ENCODE results near the gene GATB.

Gene GATB

DNA sequence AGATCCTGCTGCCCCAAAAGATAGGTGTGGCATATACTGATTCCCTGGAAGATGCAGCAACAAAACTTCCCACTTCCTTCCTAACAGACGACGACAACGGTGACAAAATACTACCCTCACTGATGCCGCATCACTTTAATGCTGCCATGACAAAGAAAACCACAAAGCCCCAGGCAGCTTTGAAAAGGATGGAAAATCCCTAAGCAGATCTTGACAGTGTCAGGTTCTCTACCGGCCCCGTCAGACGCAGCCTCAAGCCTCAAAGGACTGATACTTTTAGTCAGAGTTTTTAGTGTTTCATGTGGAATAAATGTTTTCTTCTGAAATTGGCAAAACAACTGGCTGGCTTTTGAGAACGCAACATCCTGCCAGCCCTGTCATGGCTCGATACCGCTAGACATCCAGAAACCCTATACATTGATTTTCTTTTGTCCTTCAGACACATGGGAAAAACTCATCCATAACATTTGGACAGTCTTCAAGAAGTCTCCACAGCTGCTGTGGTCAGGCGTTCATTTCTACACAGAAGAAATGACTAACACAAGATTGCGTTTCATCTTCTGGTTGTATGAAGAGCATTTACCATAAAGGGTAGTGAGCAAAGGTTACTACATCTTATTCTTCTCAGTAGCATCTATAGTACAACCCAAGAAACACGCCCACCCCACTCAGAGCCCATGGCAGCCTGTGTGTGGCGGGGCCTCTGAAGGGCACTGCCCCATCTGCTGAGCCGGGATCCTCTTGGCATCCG is 60.1 kb downstream of the GATB start:
- no peak for DNase-seq (ENCODE audit: low read depth in 2 of 2)

DNA sequence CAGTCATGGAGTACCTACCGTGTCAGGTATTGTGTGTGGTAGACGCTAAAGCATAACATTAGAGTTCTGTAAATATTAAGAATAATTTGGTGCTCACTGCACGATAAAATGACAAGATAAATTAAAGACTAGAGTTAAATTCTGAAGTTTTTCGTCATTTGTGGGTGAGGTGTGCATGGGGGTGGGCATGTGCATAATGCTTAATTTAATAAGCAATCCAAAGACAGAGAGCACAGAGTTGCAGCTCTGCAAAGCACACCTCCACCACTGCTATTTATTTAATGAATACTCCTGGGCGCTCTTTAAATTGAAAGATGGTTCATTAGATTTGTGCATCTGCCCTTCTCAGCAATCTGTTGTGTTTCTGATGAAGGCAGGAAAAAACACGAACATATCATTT is 62.6 kb downstream of the GATB start:
- DNase-seq (ENCODE audit: low read depth in 2 of 2) = no peak

DNA sequence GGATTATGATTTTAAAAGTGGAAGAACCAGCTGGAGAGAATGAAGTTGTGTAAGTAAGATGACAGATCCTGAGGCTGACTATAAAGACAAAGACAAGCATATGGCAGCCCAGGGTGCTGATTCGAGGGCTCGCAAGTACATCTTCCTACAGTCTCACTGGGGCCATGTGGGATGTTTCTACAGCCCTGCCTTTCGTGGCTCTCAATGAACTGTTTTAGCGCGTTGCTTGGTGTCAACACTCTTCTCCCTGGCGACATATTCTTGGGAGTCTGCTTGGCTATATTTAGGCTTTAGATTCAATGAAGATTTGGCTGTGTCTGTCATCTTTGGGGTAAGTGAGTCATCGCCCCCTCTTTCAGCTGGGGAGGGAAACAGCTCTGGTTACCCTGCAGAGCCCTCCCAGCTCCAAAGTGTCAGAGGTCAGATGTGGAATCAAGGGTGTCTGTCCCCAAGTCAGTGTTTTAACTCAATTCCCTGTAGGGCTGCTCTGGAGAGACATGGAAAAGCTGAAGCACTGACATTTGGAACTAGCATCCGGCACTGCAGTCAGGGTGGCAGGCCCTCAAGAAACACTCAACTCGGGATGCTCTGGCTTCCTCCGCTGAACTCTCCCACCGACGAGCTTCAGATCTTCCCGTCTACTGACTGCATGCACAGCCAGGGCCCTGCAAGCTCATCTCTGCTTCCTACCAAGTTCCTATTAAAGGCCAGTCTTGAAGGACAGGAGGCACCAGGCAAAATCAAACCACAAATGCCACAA is 65.7 kb downstream of the GATB start:
- DNase-seq (ENCODE audit: low read depth in 2 of 2) = no peak

DNA sequence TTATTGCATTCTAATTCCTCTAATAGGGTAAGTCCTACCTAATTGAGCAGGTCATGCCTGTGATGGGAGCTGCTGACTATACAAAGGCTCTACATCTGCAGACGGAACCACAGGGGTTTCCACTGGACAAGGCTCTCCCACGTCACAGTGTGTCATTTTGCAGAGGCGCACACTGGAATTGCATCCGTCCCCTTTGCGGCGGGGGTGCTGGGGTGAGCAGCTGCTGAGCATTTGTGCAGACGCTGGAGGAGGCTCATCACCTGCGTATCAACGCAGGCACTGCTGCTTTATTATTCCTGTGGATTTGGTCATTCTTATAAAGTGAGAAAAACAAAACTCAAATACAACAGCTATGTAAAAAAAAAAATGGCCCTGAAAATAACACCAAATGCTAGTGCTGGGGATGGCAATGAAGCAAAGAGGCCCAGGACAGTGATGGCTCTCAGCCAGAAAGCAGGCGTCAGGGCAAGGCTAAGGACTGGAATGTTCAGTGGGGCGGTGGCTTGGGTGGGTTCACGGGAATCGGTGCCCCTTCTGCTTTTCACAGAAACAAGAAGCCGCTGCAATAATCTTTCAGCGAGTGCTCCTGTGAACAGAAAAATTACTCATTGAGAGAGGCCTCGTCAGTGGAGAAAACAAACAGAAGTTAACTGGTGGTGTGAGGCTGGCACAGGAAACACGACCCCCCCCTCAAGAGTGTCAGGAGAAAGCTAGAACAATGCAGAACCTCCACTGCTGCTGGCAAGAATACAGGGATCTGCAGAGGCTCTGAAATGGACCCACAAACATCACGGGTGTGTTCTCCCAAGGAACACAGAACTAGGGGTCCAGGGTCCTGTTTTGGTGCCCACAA is 67.8 kb downstream of the GATB start:
- no peak for DNase-seq (ENCODE audit: low read depth in 2 of 2)

DNA sequence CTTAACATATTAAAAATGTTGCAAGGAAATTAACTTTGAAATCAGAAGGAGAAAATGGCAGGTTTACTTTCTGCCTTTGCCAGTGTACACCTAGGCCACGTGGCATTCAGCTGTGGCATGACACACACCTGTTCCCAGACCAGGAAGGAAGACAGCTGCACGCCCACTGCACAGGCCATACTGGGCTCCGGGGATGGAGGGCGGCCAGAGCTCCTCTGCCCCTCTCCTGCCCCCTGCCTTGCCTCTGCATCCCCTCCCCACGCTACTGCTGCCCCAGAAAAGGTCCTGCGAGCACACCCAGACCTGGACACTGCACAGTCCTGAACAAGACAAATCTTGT is 68.4 kb downstream of the GATB start:
- DNase-seq (ENCODE audit: low read depth in 2 of 2) = no peak

DNA sequence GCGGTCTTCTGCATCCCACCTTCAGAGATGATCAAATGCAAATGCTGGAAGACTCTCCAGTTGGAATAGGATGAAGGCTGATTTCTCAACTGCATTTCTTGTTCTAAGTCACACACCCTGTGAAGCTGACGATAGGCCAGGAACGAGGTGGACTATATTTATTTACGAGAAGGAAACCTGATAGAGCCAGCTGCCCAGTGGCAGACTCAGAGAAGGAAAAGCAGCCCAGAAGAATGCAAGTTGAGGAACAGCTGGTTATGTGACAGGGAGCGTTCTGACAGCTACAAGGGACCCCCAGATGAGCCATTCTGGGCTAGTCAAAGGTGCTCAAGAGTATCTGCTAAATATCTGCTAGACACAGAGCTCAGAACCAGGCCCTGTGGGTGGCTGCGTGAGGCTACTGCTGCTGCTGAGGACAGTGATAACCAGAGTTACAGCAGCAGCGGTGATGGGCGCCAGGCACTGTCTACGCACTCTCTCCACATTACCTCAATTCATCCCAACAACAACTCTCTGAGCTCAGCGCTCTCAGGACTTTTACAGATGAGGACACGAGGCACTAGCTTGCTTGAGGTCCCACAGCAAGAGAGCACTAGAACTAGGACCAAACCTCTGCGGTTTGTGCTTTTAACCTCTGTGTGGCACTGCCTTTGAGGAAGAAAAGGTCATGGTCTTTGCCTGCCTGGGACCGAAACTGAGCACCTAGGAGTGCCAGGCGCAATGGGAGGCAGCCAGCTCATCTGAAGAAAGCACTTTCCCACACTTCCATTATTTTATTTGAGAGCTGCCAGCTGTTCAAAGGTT is 69.0 kb downstream of the GATB start:
- DNase-seq (ENCODE audit: low read depth in 2 of 2) = no peak

DNA sequence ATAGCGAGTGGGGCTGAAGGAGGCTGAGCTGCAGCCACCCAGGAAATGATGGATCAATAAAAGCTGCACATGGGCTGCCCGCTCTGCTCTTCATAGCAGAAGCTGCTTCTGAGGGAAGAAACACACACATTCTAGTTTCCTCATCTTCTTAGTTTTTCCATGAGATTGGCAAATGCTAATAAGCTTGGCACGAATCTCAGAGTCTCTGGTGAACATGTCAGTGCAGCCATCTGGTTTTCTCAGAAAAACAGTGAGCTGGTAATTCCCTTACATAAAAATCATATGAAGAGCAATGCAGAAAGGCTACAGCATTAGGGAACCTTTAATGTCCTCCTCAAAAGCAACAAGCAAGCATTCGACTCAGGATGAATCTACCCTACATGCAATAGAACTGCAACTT is 69.9 kb downstream of the GATB start:
- no peak for DNase-seq (ENCODE audit: low read depth in 2 of 2)

DNA sequence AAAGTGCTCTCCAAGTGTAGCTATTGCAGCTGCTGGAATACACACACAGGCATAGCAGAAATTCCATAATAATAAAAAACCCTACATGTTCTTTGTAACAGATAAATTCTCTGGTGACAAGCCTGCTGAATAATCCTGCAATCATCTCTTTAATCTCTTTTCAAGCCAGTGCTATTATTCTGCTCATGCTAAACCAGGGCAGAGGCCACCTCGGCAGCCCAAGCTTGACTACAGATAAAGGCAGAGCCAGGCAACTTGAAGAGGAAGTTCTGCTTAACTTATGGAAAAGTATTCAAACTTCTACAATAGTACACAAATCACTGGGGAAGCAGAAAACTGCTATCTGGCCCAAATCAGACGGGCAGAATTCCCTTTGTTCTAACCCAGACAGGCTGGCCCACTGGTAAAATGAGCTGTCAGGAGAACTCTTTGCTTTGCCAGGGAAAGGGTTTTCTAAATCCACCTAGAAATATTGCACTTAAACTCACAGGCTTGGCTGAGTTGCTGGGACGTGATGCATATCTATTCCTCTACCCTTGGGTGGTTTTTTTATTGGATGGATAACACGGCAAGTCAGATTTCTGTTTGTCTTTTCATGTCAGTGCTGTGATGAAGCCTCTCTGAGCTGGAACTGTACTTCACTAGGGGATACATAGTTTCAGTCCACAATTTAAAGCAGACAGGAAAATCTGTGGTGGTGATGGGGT is 70.5 kb downstream of the GATB start:
- peak; percentile 66 to 67 for DNase-seq (ENCODE audit: low read depth in 2 of 2)

DNA sequence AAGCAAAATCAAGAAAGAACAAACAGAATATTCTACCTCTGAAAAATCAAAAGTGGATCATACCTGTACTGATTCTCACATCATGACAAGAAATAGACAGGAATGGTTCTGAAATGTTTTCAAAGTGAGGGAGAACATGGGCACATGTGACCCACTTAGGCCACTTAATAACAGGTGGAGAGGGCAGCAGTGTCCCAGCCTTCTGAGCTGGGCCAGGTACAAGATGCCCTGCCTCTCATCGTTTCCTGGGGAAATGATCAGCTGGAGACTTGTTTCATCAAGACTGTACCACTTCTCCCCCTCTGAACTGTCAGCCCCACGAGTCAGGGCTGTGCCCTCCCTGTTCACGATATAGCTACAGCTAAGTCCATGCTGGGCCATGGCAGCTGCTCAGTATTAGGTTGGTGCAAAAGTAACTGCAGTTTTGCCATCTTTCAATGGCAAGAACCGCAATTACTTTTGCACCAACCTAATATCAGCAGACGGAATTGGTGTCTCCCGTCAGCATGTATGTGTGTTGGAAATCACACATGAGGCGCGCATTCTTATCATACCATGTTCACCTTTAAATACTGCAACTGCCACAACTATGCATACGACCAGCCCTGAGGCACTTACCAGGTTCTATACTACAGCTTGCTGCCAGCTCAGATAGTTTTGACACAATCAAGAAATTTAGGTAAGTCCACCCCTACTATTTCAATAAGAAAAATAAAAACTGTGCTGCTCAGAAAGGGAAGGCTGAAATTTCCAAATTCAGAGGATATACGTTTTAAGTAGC is 71.4 kb downstream of the GATB start:
- no peak for DNase-seq (ENCODE audit: low read depth in 2 of 2)

DNA sequence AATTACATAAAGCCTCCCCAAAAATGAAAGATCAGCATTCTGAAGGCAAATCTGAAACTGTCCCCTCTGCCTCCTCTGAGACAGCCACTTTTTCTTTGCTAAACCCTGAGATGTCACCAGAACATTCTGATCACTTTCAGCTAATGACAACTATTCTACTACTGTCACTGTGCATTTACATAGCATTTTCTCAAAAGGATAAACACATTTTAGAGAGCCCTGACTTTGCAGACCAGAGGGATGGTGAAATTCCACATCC is 72.1 kb downstream of the GATB start:
- no peak for DNase-seq (ENCODE audit: low read depth in 2 of 2)

DNA sequence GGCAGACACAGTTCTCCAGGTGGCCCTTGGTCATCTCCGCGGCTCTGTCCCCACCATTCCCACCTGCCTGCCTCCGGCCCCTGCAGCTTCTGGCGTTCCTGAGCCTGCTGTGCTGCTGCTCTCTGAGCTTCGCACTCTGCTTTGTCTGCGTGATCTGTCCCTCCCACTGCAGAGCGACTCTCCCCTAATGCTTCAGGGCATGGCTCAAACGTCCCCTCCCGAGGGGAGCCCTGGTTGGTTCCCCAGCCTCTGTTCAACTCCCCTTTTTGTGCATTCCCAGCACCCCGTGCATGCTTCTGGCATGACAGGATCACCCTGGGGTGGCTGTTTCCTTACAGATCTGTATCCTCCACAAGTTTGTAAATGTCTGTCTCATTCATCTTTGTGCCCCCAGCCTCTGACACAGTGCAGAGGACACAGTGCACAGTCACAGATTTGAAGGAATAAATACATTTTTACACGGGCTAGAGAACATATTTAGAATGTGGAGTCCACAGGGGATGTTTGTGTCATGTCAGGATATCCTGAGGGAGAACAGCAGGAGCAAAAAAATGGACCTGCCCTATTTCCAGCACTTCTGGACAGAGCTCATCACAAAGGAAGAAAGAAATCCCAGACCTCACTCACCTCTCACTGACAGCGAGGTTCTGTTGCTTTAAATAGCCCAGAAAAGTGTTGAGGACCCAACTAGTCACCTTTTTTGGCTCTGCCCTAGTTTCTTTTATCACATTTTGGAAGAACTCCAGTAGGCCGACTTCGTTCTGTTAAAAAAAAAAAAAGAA is 72.6 kb downstream of the GATB start:
- DNase-seq (ENCODE audit: low read depth in 2 of 2) = no peak

DNA sequence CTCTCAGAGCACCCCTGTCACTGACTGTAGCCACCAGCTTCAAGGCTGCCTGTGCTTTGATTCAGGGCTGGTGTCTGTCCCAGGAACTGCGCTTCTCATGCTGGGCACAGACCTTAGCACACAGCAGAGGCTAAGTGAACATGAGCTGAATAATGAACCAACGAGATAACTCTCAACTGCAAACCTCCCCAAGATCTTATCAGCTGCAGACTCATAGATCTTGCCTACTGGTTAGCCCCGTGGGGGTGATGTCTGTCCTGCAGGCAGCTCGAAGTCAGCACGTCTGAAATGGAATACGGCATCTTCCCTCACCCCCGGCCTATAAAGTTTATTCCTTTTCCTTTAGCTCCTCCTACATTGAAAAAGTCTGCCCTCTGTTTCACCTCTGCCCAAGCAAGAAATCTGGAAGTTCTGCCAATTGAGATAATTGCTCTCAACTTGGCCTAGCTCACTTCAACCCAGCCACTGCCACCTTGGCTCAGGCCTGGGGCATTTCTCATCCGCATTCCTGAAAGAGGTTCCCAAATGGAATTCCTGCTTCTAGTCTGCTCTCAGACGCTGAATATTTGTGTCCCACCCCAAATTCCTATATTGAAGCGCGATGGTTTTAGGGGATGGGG is 73.7 kb downstream of the GATB start:
- no peak for DNase-seq (ENCODE audit: low read depth in 2 of 2)

DNA sequence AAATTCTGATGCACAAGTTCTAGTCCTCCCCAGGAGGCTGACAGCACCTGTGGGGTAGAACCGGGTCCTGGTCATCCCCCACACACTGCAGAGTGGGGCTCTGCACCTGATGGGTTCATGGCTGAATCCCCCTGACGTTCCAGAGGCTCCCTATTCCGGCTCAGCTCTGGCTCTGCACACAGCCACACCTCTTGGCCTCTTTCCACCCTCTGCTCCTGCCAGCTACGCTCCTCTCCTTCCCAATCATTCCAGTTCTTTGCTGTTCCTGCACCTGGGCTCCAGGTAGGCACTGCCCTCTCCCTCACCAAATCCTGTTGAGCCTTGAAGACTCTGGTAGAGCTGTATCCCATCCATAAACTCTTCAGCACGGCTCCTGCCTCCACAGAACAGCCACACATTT is 75.5 kb downstream of the GATB start:
- no peak for DNase-seq (ENCODE audit: low read depth in 2 of 2)

DNA sequence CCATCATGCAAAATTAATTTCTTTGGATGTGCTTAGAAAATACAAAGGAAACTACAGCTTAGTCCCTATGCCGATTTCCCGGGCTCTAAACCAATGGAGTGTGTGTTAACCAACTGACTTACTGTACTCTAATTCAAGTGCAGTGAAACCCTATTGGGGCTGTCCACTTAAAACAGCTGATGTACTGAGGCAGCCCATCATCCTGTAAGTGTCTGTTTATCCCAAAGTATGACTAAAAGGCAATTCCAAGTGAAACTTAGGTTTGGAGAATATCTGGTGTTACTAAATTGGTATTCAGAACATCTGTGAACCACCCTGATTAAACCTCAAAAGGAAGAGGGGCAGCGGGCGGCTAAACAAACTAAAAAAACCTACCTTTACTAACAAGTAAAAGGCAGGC is 79.7 kb downstream of the GATB start:
- no peak for DNase-seq (ENCODE audit: low read depth in 2 of 2)

DNA sequence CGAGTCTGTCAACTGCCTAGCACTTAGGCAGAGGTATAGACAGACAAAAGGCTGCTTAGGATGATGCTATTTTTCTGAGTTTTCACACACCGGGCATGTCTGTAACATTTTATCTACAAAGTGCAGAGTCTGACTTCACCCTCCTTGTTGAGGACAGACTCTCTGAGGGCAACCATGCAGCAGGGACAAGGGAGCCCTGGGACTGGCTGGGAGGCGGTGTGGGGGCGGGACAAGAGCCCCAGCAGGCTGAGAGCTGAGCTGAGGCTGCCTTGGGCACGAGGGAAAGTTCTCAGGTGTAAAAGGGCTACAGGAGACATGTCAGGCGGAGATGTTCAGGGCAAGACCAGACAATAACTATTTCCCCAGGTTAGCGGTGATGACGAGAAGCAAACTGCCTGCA is 81.6 kb downstream of the GATB start:
- no peak for DNase-seq (ENCODE audit: low read depth in 2 of 2)

DNA sequence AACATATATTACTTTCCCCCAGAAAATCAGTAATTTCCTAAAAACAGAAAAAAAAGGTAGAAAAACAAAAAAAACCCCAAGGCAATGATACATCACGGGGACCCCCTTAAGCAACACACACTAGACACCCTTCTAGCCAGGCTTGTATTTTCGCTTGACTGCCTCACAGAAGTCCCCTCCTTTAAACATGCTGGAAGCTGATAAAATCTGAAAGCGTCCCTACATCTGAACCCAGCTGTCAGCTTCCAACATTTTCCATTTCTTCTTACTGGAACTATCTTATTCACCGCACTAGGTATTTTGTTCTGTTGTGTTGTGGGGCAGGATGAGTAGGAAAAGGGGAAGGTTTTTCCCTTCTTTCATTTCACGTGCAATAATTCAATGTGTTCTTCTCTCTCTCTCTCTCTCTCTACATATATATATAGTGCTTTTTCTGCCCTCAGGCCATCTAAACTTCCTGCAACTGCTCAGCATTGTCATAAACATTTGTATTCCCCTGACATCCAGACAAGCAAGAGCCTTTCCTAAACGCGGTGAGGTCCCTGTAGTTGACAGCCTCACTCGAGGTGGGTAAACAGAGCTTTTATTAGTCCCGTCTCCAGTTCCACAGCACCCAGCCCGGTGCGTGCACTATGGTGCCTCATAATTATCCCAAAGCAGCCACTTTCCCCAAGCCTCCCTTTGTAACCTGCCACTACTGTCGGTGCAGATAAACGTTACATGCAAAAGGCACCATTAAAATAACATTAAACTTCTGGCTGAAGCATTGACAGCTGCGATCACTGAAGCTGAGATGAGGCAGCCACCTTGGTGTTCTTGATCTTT is 82.5 kb downstream of the GATB start:
- DNase-seq (ENCODE audit: low read depth in 2 of 2) = no peak

DNA sequence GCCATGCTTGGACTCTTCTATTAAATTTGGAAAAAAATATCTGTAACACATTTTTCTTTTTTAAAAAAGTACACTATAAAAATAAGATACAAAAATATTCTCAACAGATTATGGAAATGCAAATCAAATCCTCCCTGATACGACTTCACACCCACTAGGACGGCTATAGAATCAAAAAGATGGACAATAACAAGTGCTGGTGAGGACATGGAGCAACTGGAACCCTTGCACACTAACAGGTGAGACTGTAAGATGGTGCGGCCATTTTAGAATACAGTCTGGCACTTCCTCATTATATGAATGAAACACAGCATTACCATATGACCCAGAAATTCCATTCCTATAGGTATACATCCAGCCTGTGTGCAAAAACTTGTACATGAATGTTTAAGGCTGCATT is 83.6 kb downstream of the GATB start:
- DNase-seq (ENCODE audit: low read depth in 2 of 2) = no peak

DNA sequence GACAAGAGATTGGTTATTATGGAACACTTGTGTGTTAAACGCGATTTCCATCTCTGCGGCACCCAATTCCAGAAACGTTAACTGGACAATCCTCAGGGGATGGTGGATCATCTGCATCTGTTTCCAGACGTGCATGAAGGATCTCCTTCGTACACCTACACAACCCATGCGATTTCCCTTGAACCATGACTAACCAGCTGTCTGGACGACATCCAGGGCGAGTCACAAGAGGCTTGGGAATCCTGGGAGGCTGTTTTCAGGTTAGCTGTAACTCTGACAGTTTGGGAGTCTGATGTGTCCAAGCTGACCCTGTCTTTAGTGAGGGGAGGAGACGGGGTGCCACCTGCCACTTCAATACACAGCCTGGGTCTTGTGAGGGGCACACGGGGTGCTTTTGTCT is 84.5 kb downstream of the GATB start:
- peak; percentile 56 to 61 for DNase-seq (ENCODE audit: low read depth in 2 of 2)
